Measurements from ENCODE around the gene PRB2. TPM values are rescaled to one million over a fixed set of nuclear protein-coding genes. Genes with fewer than 3 reads are reported as not detected.
"Not testable (repeated sequence)": the region's sequence is repeated elsewhere in the genome, so short reads cannot be mapped to it uniquely, and the experiment has no call there.

Gene PRB2
- not detected for total RNA-seq
- long read RNA-seq = 0 reads

DNA sequence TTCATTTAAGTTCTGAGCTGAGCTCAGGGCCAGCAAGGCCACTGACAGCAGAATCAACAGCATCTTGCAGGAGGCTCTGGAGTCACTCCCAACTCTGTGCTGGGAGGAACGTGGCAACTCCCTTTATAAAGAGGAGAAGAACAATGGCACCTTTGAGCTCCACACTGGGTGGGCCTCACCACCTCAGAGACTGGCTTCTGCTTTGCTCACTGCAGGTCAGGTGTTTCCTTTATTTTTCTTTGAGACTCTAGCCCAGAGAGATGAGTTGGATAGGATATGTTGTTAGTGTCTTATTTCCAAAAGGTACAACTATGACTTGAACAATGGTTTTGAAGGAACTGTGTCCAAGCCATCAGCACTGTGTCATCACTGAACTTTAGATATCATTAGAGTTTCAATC is at the start of gene PRB2:
PRB2 (minus strand) TSS at position 101 of the 400 bp plus-strand sequence; CDS start at position 63, 38 bp downstream.
- intact Hi-C loops (cut with micrococcal nuclease); ATAC-seq; DNase-seq: not testable (repeated sequence)

DNA sequence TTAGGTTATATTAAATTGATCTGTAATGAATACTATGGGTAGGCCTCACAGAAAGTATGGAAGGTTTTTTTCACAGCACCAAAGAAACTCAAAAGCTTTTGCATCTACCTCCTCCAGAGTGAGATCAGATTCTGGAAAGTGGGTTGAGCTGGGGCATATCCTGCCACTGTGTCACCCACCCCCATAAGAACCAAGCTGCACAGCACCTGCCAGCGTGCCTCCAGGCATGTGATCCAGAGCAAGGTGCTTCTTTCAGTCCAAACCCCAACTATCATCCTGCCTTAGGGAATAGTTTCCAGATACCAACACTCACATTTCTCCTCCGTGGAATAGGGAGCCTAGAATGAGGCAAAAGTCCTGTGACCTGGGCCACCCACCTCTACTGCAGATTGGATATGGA is 42.6 kb upstream of the PRB2 start:
- intact Hi-C loops (cut with micrococcal nuclease) = no loop called here
- no peak for ATAC-seq
- DNase-seq = no peak

DNA sequence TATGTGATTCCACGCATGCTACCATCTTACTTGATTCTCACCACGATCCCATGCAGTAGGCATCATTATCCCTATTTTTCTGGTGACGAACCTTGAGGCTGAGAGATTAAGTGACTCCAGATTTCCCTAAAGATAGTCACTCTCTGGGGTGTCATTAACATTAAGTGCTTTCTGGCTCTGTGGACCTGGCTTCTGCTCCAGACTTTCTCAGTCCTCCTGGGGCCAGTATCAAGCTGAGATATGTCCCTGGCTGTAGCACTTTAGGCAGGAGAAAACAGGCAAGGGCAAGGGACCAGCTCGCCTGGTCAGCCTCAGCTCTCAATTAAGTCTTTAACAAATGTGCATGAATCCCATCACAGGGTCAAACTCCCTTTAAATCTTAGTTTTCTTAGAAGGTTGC is 38.3 kb upstream of the PRB2 start:
- ATAC-seq (no peak), DNase-seq (no peak)
- intact Hi-C loops (cut with micrococcal nuclease) = no loop called here

DNA sequence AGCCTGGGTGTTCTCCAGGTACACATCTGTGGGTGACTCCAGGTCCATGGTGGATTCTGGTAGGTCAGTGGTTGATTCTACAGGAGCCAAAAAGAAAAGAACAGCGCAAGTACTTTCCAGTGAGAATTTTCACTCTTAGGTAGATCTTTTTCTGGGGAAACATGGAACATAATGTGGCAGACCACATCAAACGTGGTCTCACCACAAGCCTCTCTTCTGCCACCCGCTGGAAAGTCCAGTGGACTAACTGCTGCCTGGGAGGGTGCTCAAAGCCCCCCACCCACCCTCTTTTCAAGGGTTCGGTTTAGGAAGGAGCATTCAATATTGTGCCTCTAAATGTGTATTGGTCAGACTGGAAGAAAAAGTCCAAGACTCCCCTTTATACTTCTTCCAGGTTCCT is 36.1 kb upstream of the PRB2 start:
- ATAC-seq (no peak), DNase-seq (no peak)
- intact Hi-C loops (cut with micrococcal nuclease) = no loop called here

DNA sequence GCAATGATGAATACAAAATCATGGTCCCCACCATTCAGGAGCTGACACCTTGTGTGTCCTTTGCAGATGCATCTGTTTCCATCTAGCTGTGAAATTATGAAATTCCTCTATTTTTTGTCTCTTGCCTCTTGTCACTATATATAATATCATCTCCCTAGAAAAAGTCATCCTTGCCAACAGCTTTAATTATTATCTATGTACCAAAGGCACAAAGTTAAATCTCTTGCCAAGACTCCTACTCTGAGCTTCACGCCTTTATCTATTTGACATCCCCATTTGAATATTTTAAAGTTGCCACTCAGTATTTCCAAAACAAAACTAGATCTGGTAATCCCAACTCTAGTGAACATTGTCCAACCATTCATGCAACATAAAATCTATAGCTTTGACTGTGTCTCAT is 32.0 kb upstream of the PRB2 start:
- ATAC-seq (no peak), DNase-seq (no peak)
- intact Hi-C loops (cut with micrococcal nuclease) = no loop called here

DNA sequence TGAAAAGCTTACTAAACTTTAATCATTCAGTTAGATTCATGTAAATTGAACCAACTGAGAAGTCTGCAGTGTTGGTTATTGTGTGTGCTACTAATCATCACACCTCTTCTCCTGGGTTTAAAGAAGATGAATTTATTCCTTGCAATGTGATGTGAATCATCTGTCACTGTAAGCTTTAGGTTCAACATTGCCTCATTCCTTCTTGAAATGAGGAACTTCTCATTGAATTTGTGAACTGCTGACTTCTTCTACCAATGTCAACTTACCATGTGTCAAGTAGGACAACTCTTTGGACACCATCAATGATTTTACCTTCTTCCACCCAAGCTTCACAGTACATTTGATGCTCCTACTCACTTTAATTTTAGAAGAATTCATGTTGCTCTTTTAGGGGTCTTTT is 17.4 kb upstream of the PRB2 start:
- ATAC-seq (no peak), DNase-seq (no peak)
- intact Hi-C loops (cut with micrococcal nuclease) = no loop called here

DNA sequence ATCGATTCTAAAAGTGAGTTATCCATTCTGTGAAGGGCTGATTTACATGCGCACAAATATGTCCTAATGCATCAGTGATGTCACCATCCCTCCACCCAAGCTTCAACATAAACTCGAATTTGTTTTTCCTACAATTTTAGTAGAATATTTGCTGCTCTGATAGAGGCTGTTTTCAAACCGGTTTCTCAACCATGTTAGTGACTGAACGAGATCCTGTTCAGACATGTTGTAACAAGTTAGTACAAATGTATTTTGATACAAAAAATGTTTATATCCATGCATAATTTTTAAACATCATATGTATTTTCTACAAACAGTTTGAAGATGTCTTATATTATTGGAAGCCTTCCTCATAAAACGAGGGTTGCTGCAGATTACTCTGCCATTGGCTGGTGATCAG is 12.7 kb upstream of the PRB2 start:
- no peak for ATAC-seq
- intact Hi-C loops (cut with micrococcal nuclease) = no loop called here
- DNase-seq = no peak

DNA sequence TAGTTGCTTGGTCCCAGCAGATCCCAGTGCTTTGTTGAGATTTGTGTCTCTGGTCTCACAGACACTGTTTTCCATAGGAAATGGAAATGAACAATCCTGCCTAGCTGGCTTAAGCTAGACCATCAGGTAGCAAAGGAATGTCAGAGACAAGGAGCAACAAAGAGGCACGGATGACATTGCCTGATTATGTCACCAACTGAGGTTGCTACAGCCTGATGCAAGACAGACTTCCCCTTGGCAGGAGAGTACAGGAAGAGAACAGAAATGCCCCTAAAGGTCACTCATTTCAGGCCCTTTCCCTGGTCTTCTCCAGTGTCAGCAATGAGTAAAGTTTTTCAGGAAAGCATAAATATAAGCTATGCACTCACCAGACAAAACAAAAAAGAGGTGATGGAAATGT is 2.0 kb upstream of the PRB2 start:
- no peak for DNase-seq

DNA sequence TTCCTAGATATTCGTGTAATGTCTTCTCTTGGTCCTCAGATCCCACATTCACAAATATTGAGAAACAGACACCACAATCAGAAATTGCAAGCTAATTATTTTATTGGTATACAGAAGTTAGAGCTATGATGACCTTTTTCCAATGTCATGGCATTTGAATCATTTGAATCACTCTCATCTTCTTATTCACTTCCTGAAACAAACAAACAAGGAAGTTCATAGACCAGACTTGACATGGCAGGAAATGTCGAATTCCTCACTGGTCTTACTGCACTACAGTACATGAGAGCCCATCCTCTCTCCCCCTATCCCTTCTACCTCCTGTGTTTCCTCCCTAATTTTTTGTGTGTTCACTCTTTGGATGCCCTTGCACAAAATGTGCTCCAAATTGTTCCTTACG is 3.9 kb downstream of the PRB2 start:
- ATAC-seq = not testable (repeated sequence)

More for the DNA sequence above, 2.0 kb upstream of the PRB2 start:
- intact Hi-C loops (cut with micrococcal nuclease) = no loop called here
- ATAC-seq = no peak

DNA sequence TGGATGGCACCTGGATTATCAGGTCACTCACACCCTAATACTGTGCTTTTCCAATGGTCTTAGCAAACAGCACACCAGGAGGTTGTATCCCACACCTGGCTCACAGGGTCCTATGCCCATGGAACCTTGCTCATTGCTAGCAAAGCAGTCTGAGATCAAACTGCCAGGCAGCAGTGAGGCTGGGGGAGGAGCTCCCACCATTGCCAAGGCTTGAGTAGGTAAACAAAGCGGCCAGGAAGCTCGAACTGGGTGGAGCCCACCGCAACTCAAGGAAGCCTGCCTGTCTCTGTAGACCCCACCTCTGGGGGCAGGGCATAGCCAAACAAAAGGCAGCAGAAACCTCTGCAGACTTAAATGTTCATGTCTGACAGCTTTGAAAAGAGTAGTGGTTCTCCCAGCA is 17.9 kb downstream of the PRB2 start:
- DNase-seq; ATAC-seq; intact Hi-C loops (cut with micrococcal nuclease): not testable (repeated sequence)

More for the DNA sequence above, 3.9 kb downstream of the PRB2 start:
- intact Hi-C loops (cut with micrococcal nuclease); DNase-seq: not testable (repeated sequence)

DNA sequence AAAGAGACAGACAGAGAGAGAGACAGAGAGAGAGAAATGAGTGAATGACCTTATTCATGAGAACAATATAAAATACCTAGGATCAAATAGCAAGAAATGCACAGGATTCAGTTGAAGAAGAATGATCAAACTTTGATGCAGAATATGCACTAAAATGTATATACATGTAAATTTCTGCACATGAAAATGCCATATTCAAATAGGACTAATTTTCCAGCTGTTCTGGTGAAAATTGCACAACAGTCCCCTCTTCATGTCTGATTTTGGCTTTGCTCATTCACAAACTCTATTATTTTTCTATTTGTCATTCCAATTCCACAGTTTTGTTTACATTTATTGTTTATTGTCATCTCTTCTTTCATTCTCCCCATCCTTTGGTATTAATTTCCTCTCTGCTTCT is 34.2 kb downstream of the PRB2 start:
- no peak for ATAC-seq
- intact Hi-C loops (cut with micrococcal nuclease) = no loop called here
- no peak for DNase-seq

DNA sequence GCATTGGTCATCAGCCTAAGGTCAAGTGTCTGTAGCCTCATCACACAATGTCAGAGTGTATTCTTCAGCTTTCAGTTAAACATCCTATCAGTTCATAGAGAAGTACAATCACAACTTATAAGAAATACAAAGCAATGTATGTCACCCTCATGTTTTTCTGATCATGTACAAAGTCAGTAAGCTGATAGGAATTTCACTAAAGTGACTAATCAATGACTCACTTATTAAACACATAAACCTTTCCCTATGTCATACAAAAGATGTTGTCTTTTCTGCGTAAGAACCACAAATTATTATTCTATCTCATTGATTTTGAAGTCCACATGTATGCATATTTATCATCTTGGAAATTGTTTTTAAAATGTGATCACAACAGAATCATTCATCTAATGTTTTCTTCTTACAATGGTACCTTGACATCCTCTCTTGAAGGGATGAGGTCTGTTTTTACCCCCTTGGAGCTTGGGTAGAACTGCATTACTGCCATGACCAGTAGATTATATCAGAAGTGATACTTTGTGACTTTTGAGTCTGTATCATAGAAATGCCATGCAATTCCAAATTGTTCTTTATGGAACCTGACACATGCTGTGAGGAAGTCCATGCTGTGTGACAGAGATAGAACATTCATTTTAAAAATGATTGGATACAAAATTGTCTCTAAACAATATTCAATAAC is 35.0 kb downstream of the PRB2 start:
- intact Hi-C loops (cut with micrococcal nuclease); ATAC-seq; DNase-seq: not testable (repeated sequence)

DNA sequence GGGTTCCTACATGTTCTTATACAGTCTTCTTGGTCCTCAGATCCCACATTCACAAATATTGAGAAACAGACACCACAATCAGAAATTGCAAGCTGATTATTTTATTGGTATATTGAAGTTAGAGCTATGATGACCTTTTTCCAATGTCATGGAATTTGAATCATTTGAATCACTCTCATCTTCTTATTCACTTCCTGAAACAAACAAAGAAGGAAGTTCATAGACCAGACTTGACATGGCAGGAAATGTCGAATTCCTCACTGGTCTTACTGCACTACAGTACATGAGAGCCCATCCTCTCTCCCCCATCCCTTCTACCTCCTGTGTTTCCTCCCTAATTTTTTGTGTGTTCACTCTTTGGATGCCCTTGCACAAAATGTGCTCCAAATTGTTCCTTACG is 43.6 kb downstream of the PRB2 start:
- DNase-seq; ATAC-seq; intact Hi-C loops (cut with micrococcal nuclease): not testable (repeated sequence)

DNA sequence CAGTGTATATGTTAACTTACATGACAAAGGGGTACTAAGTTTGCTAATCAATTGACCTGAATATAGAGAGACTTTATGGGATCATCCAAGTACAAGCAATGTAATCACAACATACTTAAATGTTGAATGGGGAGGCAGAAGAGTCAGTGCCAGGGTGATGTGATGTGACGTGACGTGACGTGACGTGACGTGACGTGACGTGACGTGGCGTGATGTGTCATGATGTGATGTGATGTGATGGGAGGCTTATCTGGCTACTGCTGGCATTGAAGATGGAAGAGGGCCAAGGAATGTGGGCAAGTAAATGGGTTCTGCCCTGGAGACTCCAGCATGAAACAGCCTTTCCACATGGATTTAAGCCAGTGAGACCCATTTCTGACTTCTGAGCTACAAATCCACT is 46.9 kb downstream of the PRB2 start:
- DNase-seq (no peak), ATAC-seq (no peak)
- intact Hi-C loops (cut with micrococcal nuclease) = no loop called here

DNA sequence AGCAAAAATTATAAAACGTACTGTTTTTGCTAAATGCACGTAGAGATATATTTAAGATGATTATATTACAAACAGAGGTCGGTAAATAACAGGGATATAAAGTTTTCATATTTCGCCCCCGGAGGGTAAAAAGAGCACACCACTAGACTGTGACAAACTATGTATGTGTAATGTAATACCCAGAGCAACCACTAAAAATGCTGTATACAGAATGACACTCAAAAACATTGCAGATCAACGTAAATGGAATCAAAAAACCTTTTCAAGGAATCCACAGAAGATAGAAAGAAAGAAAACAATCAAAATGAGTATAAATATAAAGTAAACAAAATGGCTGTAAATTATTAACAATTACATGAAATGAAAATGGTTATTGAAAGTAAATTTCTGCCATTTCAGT is 47.6 kb downstream of the PRB2 start:
- intact Hi-C loops (cut with micrococcal nuclease) = no loop called here
- no peak for ATAC-seq
- no peak for DNase-seq

DNA sequence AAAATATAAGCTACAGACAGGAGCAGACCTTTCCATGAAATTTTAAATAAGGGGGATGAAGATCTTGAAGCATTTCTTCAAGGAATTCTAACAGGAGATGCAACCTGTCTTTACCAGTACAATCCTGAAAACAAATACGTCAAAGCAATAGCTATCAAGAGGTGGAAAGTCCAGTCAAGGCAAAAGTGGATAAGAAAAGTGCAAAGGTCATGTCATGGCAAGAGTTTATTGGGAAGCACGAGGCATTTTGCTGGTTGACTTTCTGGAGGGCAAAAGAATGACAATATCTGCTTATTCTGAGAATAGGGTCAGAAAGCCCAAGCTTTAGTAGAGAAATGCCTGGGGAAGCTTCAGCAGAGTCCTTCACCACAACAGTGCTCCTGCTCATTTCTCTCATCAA is 50.9 kb downstream of the PRB2 start:
- ATAC-seq (no peak), DNase-seq (no peak)
- intact Hi-C loops (cut with micrococcal nuclease) = no loop called here

Other genes starting within 250 kb of the PRB2 start
- 13.7 TPM for gene SMIM10L1, start 224.4 kb downstream of the PRB2 start, total RNA-seq
- gene TAS2R42, start 208.6 kb downstream of the PRB2 start, total RNA-seq = not detected
- gene PRB3, start 125.9 kb downstream of the PRB2 start, total RNA-seq = not detected
- not detected for gene PRB4, start 85.1 kb downstream of the PRB2 start, total RNA-seq